Measurements from ENCODE around the gene TULP1. TPM values are rescaled to one million over a fixed set of nuclear protein-coding genes. Genes with fewer than 3 reads are reported as not detected.

The TULP1 gene
- total RNA-seq, 1 experiment from 2014 or later, result not detected

DNA sequence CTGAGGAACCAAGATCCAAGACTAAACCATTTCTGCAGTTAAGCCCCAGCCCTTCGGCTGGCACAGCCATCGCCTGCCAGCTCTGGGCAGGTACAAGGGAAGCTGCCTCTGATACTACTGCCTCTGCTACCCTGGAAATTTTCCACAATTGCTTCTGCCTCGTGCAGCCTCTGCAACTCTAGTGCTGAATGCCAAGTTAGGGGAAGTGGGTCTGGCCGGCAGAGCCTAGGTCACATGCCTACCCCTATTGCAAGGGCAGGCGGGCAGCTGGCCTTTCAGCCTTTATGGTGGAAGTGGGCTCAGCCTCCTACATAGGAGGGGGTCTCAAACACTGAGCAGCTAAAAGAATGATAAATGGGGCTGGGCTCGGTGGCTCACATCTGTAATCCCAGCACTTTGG, 44.5 kb upstream of the TULP1 start:
- Histone ChIP-seq H4K5ac (ENCODE audit: insufficient read length, low read depth, low read length) (no peak overlapping the region), H3K4me2 (ENCODE audit: insufficient read depth, insufficient read length, low read length) (no peak overlapping the region), H3K9me3 (ENCODE audit: control insufficient read depth, low read depth, low read length) (no peaks in the 10 kb centered on the region), H3K23me2 (ENCODE audit: insufficient read length, low read depth, low read length, poor library complexity, severe bottlenecking) (no peaks in the 10 kb centered on the region), H2BK20ac (ENCODE audit: low read depth, low read length, poor library complexity, severe bottlenecking) (no peak overlapping the region), H3K23ac (ENCODE audit: insufficient read length, low read depth, low read length) (no peak overlapping the region), H3K9ac (ENCODE audit: extremely low read depth, insufficient read length, low read length) (no peak overlapping the region), H3K14ac (ENCODE audit: insufficient read depth, low read length) (no peak overlapping the region), H3K79me1 (ENCODE audit: insufficient read depth, low read depth, low read length, poor library complexity, severe bottlenecking) (no peaks in the 10 kb centered on the region), H3K27ac (ENCODE audit: insufficient read length, low read depth, low read length) (no peak overlapping the region), H2AK5ac (ENCODE audit: insufficient read length, low read length) (no peak overlapping the region), H3K4me1 (ENCODE audit: insufficient read depth, low read length) (no peaks in the 10 kb centered on the region), H3T11ph (ENCODE audit: low read length) (no peak overlapping the region), H2BK5ac (ENCODE audit: insufficient read length, low read length) (no peak overlapping the region), H3K56ac (ENCODE audit: insufficient read length, low read depth, low read length) (no peak overlapping the region), H4K8ac (replicated peaks; ENCODE audit: insufficient read length, low read depth, low read length) (no peak overlapping the region), H4K91ac (ENCODE audit: insufficient read length, low read depth, low read length) (no peak overlapping the region), H3K79me2 (ENCODE audit: insufficient read depth, low read length) (no peaks in the 10 kb centered on the region), H3K27me3 (ENCODE audit: insufficient read depth, low read length) (no peaks in the 10 kb centered on the region), H2AFZ (ENCODE audit: low read length) (no peak overlapping the region), H2BK120ac (ENCODE audit: low read depth, low read length, poor library complexity, severe bottlenecking) (no peak overlapping the region), H2BK15ac (ENCODE audit: low read depth, low read length) (no peak overlapping the region), H4K20me1 (ENCODE audit: control insufficient read depth, insufficient read depth, insufficient read length) (no peaks in the 10 kb centered on the region), H3K4ac (ENCODE audit: low read depth, low read length) (no peak overlapping the region), H2BK12ac (ENCODE audit: insufficient read length, low read depth, low read length) (no peak overlapping the region), H3K18ac (ENCODE audit: insufficient read length, low read depth, low read length) (no peak overlapping the region)
- H3K9me3 Mint-ChIP-seq, result no peaks in the 10 kb centered on the region
- H3K4me1 Mint-ChIP-seq, result peaks cover 11 to 14% of the 10 kb centered on the region in 2 experiments
- TF ChIP-seq, protein P1, sequence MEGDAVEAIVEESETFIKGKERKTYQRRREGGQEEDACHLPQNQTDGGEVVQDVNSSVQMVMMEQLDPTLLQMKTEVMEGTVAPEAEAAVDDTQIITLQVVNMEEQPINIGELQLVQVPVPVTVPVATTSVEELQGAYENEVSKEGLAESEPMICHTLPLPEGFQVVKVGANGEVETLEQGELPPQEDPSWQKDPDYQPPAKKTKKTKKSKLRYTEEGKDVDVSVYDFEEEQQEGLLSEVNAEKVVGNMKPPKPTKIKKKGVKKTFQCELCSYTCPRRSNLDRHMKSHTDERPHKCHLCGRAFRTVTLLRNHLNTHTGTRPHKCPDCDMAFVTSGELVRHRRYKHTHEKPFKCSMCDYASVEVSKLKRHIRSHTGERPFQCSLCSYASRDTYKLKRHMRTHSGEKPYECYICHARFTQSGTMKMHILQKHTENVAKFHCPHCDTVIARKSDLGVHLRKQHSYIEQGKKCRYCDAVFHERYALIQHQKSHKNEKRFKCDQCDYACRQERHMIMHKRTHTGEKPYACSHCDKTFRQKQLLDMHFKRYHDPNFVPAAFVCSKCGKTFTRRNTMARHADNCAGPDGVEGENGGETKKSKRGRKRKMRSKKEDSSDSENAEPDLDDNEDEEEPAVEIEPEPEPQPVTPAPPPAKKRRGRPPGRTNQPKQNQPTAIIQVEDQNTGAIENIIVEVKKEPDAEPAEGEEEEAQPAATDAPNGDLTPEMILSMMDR (conservative IDR thresholded peaks at IDR 0.05), result no peak
- WGBS (ENCODE audit: extremely low coverage, insufficient read length, low lambda C conversion rate), result no CpG with 5 or more reads among the region's 6 CpGs
- no peak overlapping the region for H3K4me3 Mint-ChIP-seq
- no peaks in the 10 kb centered on the region for H3K36me3 Mint-ChIP-seq (ENCODE audit: insufficient read depth in 1 of 3, low read depth in 3 of 3)
- no peaks in the 10 kb centered on the region; the same call in 1 of the 2 replicates for H3K27me3 Mint-ChIP-seq (ENCODE audit: low read depth)
- H3K27ac Mint-ChIP-seq, result peak overlapping the region in 1 of 3 experiments; percentile 65; a peak in 1 of 7 replicates
- no peak for DNase-seq
